ENCODE measurements around the gene NXN. TPM values are rescaled to one million over a fixed set of nuclear protein-coding genes. Genes with fewer than 3 reads are reported as not detected.

NXN gene
- total RNA-seq, 1 donor from 2014 or later, result 177 TPM

DNA sequence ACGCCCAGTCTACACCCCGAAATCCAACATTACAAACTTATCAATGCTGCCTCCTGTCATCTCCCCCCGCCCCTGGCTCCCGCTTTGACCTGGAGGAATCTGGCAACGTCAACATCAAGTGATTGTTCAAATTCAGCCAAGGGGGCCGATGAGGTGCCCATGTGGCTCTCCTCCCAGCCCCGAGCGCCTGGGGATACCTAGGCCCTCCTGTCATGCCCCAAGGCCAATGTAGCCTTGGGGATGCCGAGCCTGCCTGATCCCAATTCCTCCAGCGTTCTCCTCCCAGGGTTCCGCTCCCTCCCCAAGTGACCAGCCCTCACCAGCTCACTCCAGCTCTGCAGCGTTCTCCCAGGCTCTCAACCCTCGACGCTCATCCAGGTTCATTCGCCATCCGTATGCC, 59.4 kb downstream of the NXN start:
- peak overlapping the region; percentile 23 for H3K27ac Mint-ChIP-seq (ENCODE audit: unreplicated experiment)

DNA sequence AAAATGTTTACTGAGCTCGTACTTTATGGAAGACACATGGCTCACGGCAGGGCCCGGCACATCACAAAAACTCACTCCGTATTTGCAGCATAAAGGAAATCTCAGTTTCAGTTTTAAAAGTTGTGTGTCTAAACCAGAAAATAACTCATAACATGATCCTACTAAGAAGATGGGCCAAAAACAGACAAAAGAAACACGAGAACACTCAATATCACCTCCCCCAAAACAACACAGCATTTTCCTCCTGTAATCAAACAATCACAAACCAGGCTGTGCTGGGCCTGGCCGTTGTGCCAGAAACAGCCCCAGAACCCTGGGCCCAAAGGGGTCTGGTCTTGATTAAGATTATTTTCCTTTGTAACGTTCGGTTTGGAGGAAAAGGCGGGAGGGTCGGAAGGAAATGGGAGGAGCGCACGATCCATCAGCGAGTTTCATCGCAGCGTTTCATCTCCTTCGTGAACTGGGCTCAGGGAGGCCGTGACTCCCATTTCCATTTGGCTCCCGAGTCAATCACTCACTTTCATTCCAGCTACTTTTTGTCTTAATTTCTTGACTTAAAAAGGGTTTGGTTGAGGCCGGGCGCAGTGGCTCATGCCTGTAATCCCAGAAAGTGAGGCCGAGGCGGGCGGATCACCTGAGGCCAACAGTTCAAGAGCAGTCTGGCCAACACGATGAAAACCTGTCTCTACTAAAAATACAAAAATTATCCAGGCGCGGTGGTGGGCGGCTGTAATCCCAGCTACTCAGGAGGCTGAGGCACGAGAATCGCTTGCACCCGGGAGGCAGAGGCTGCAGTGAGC, 61.4 kb downstream of the NXN start:
- peaks cover 26% of the 10 kb centered on the region for H3K4me1 Mint-ChIP-seq (ENCODE audit: low read depth, unreplicated experiment)
- no peak overlapping the region for H3K4me3 Mint-ChIP-seq (ENCODE audit: unreplicated experiment)
- peaks cover 17% of the 10 kb centered on the region for H3K27me3 Mint-ChIP-seq (ENCODE audit: unreplicated experiment)
- H3K9me3 Mint-ChIP-seq (ENCODE audit: unreplicated experiment), result peaks cover 19% of the 10 kb centered on the region
- TF ChIP-seq, protein P1, sequence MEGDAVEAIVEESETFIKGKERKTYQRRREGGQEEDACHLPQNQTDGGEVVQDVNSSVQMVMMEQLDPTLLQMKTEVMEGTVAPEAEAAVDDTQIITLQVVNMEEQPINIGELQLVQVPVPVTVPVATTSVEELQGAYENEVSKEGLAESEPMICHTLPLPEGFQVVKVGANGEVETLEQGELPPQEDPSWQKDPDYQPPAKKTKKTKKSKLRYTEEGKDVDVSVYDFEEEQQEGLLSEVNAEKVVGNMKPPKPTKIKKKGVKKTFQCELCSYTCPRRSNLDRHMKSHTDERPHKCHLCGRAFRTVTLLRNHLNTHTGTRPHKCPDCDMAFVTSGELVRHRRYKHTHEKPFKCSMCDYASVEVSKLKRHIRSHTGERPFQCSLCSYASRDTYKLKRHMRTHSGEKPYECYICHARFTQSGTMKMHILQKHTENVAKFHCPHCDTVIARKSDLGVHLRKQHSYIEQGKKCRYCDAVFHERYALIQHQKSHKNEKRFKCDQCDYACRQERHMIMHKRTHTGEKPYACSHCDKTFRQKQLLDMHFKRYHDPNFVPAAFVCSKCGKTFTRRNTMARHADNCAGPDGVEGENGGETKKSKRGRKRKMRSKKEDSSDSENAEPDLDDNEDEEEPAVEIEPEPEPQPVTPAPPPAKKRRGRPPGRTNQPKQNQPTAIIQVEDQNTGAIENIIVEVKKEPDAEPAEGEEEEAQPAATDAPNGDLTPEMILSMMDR (IDR thresholded peaks at IDR 0.05; ENCODE audit: partially characterized antibody, unreplicated experiment), result no peak
- peak overlapping the region; percentile 89 for H3K27ac Mint-ChIP-seq (ENCODE audit: unreplicated experiment)
- no peak for DNase-seq
- peaks cover 20% of the 10 kb centered on the region for H3K36me3 Mint-ChIP-seq (ENCODE audit: unreplicated experiment)

More for the DNA sequence above, 59.4 kb downstream of the NXN start:
- Mint-ChIP-seq H3K36me3 (ENCODE audit: unreplicated experiment) (peaks cover 16% of the 10 kb centered on the region), H3K27me3 (ENCODE audit: unreplicated experiment) (peaks cover 14% of the 10 kb centered on the region), H3K4me3 (ENCODE audit: unreplicated experiment) (no peak overlapping the region), H3K4me1 (ENCODE audit: low read depth, unreplicated experiment) (peaks cover 20% of the 10 kb centered on the region), H3K9me3 (ENCODE audit: unreplicated experiment) (peaks cover 23% of the 10 kb centered on the region)
- TF ChIP-seq, protein P1 (IDR thresholded peaks at IDR 0.05; ENCODE audit: partially characterized antibody, unreplicated experiment), result no peak
- no peak for DNase-seq

DNA sequence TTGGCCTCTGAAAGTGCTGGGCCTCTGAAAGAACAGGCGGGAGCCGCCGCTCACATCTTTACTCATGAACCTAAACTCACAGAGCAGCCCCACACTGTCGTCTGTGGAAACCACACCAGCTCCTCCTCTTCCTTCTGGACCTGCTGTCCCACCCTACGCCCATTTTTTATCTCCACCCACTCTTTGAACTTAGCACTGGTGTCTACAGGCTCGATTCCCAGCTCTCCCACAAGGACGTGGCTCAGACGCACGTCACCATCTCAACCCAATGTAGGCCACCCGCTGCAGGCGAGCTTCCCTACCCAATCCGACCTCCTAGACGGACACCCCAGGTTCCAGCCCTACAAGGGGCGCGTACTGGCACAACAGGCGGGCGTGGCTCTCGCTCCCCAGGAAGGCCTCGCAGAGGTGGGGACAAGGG, 62.2 kb downstream of the NXN start:
- TF ChIP-seq, protein P1 (IDR thresholded peaks at IDR 0.05; ENCODE audit: partially characterized antibody, unreplicated experiment), result no peak
- Mint-ChIP-seq H3K27me3 (ENCODE audit: unreplicated experiment) (peaks cover 17% of the 10 kb centered on the region), H3K27ac (ENCODE audit: unreplicated experiment) (peak overlapping the region; percentile 89), H3K4me1 (ENCODE audit: low read depth, unreplicated experiment) (peaks cover 29% of the 10 kb centered on the region), H3K36me3 (ENCODE audit: unreplicated experiment) (peaks cover 20% of the 10 kb centered on the region), H3K4me3 (ENCODE audit: unreplicated experiment) (peak overlapping the region; percentile 55), H3K9me3 (ENCODE audit: unreplicated experiment) (peaks cover 19% of the 10 kb centered on the region)
- no peak for DNase-seq

DNA sequence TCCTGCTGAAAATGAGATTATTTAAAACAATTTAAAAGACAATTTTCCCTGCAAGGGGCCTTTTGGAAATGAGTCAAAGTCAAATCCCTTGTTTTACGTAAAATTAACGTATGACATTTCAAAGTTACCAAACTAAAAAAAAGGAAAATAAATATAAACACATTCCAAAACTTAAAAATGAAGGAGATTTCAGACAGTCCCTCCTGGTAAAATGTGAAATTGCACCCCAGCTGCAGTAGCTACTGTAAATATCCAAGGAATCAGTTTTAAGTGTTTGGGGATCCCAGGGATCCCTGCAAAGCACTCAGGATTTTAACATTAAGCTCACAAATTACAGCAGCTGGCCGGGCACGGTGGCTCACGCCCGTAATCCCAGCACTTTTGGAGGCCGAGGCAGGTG, 63.3 kb downstream of the NXN start:
- TF ChIP-seq, protein P1 (IDR thresholded peaks at IDR 0.05; ENCODE audit: partially characterized antibody, unreplicated experiment), result peak; percentile 40
- H3K4me1 Mint-ChIP-seq (ENCODE audit: low read depth, unreplicated experiment), result peaks cover 27% of the 10 kb centered on the region
- peaks cover 19% of the 10 kb centered on the region for H3K9me3 Mint-ChIP-seq (ENCODE audit: unreplicated experiment)
- no peak for DNase-seq
- H3K27ac Mint-ChIP-seq (ENCODE audit: unreplicated experiment), result peak overlapping the region; percentile 98
- no peak overlapping the region for H3K4me3 Mint-ChIP-seq (ENCODE audit: unreplicated experiment)
- peaks cover 17% of the 10 kb centered on the region for H3K27me3 Mint-ChIP-seq (ENCODE audit: unreplicated experiment)
- H3K36me3 Mint-ChIP-seq (ENCODE audit: unreplicated experiment), result peaks cover 20% of the 10 kb centered on the region

DNA sequence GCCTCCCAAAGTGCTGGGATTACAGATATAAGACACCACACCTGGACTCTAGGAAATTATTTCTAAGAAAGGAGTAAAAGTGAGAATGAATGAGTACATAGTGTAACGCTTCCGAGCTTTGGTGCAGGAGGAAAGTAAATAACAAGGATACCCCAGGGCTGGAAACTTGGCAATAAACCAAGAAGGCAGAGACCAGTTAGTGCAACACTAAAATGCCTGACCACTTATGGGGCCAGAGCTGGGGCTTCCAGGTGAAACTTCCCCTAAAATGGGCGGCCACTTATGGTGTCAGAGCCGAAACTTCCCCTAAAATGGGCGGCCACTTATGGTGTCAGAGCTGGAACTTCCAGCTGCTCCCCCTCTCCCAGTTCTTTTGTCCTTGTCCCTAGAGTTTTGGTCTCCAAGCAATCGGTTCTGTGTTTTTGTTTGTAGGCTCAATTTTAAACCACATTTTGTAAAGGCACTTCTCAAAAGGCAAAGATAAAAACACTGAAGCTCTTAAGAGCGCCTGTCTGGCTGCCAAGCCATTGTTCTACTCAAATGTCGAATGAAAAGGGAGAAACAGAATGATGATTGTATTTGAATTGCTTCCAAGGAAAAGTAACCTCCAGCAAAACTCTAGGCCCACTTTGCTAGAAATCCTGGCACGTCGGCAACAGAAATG, 63.9 kb downstream of the NXN start:
- H3K27ac Mint-ChIP-seq (ENCODE audit: unreplicated experiment), result peak overlapping the region; percentile 98
- H3K4me3 Mint-ChIP-seq (ENCODE audit: unreplicated experiment), result peak overlapping the region; percentile 71
- DNase-seq, result no peak
- peaks cover 20% of the 10 kb centered on the region for H3K36me3 Mint-ChIP-seq (ENCODE audit: unreplicated experiment)
- H3K27me3 Mint-ChIP-seq (ENCODE audit: unreplicated experiment), result peaks cover 16% of the 10 kb centered on the region
- TF ChIP-seq, protein P1 (IDR thresholded peaks at IDR 0.05; ENCODE audit: partially characterized antibody, unreplicated experiment), result no peak
- peaks cover 31% of the 10 kb centered on the region for H3K4me1 Mint-ChIP-seq (ENCODE audit: low read depth, unreplicated experiment)
- peaks cover 19% of the 10 kb centered on the region for H3K9me3 Mint-ChIP-seq (ENCODE audit: unreplicated experiment)

All from glutamatergic neuron (in vitro differentiated cells).